ENCODE results near the gene SLC16A11. TPM values are rescaled to one million over a fixed set of nuclear protein-coding genes. Genes with fewer than 3 reads are reported as not detected.

Gene SLC16A11
- total and polyA plus RNA-seq, 10 donors: 0.51 to 3.9 (median 2.8) TPM; not detected in 1

- H3K4me3 ChIP-seq: peak overlapping the region; percentile 24 to 69 (median 36)
Observed at GRCh38 chr17:7023576-7024401, 20.1 kb downstream of the SLC16A11 start.

GRCh38 chr17:7022781-7023571 is 20.9 kb downstream of the SLC16A11 start, which contains the start of gene BCL6B:
TSS of gene BCL6B (plus strand) at chr17:7023050. CDS start at chr17:7023672, 622 bp downstream.
- H3K9me3 ChIP-seq: no peaks in the 10 kb centered on the region
- DNase-seq: peak; percentile 85
- peaks cover 25 to 98% (median 60%) of the 10 kb centered on the region in 6 donors for H3K4me1 ChIP-seq
- peak within 1 kb of the TSS; percentile 24 to 69 (median 36) for H3K4me3 ChIP-seq
- 9 to 21% (median 13%) methylated on average over 45 to 47 of the region's 47 CpGs for WGBS, 5 donors
- H3K27ac ChIP-seq: peak within 1 kb of the TSS; percentile 65 to 100 (median 93)
- TF ChIP-seq POLR2A (IDR thresholded peaks at IDR 0.05): no peak
- TF ChIP-seq POLR2AphosphoS5 (IDR thresholded peaks at IDR 0.05): peak in 1 of 3 donors; percentile 8
- intact Hi-C loops (cut with DNase I; ENCODE audit: low total_unique reads): loop anchor here (5.0 kb wide), 1 partner anchor 111 kb away; no protein-coding TSS in a partner anchor
- peaks cover 0 to 15% (median 0%) of the 10 kb centered on the region in 7 donors for H3K27me3 ChIP-seq (replicated peaks in 1 of 7)
- H3K36me3 ChIP-seq: peaks cover 0 to 21% (median 0%) of the 10 kb centered on the region in 6 donors

More at GRCh38 chr17:7023576-7024401, 20.1 kb downstream of the SLC16A11 start:
- Histone ChIP-seq H3K36me3 (peaks cover 0 to 22% (median 0%) of the 10 kb centered on the region in 6 donors), H3K4me1 (peaks cover 24 to 97% (median 59%) of the 10 kb centered on the region in 6 donors), H3K27ac (peak overlapping the region; percentile 63 to 100 (median 93)), H3K9me3 (no peaks in the 10 kb centered on the region), H3K27me3 (replicated peaks in 1 of 7) (peaks cover 0 to 15% (median 0%) of the 10 kb centered on the region in 7 donors)
- intact Hi-C loops (cut with DNase I; ENCODE audit: low total_unique reads): loop anchor here (5.0 kb wide), 1 partner anchor 111 kb away; no protein-coding TSS in a partner anchor
- peak; percentile 93 to 98 (median 94) for TF ChIP-seq POLR2AphosphoS5 (IDR thresholded peaks at IDR 0.05)
- peak in 1 of 3 donors; percentile 71 for TF ChIP-seq POLR2A (IDR thresholded peaks at IDR 0.05)
- no peak for TF ChIP-seq CTCF (IDR thresholded peaks at IDR 0.05 in 8 of 11, conservative IDR thresholded peaks at IDR 0.05 in 3 of 11)
- 33 to 45% (median 37%) methylated on average over 40 to 51 of the region's 51 CpGs for WGBS, 5 donors
- DNase-seq: peak; percentile 97

- Histone ChIP-seq H3K36me3 (peaks cover 0 to 21% (median 0%) of the 10 kb centered on the region in 6 donors), H3K27ac (peak overlapping the region; percentile 65 to 100 (median 93)), H3K4me1 (peaks cover 32 to 98% (median 61%) of the 10 kb centered on the region in 6 donors), H3K9me3 (no peaks in the 10 kb centered on the region), H3K27me3 (replicated peaks in 1 of 7) (peaks cover 0 to 15% (median 0%) of the 10 kb centered on the region in 7 donors), H3K4me3 (peak overlapping the region; percentile 16 to 69 (median 36))
- peak; percentile 97 for DNase-seq
- intact Hi-C loops (cut with DNase I; ENCODE audit: low total_unique reads): loop anchor here (5.0 kb wide), 1 partner anchor 110 kb away; no protein-coding TSS in a partner anchor
- peak in 1 of 3 donors; percentile 14 for TF ChIP-seq POLR2A (IDR thresholded peaks at IDR 0.05)
- TF ChIP-seq CTCF (IDR thresholded peaks at IDR 0.05 in 8 of 11, conservative IDR thresholded peaks at IDR 0.05 in 3 of 11): peak; percentile 89 to 99 (median 97)
- TF ChIP-seq POLR2AphosphoS5 (IDR thresholded peaks at IDR 0.05): peak; percentile 84 to 86 (median 84)
- 1 to 3% (median 2%) methylated on average over 48 to 53 of the region's 53 CpGs for WGBS, 5 donors
Observed at GRCh38 chr17:7021993-7022778, 21.7 kb downstream of the SLC16A11 start.
